OCI-LY1 (cell line): ENCODE data around the gene RIBC1.

ENCODE experiments used
- H2AFZ ChIP-seq: fragments of 200-600 bp; sonication (generic), shearing (Covaris generic); 2 replicates; pipeline ENCODE4 v1.6.0; 2014; ENCODE audit warnings: antibody characterized with exemption, mild to moderate bottlenecking, low read length
- H3F3A ChIP-seq: fragments of 200-600 bp; sonication (generic), shearing (Covaris generic); 2 replicates; pipeline ENCODE4 v1.6.0; 2014; ENCODE audit warnings: mild to moderate bottlenecking, antibody characterized with exemption, low read length, moderate library complexity; ENCODE audit not compliant: insufficient read depth
- H3K27ac ChIP-seq: fragments of 200-600 bp; sonication (generic); 2 replicates; pipeline ENCODE4 v1.5.1; 2014; ENCODE audit warnings: low read length, mixed run types, mild to moderate bottlenecking, low read depth; ENCODE audit not compliant: poor library complexity, severe bottlenecking
- H3K27me3 ChIP-seq: fragments of 200-600 bp; sonication (generic); 2 replicates; pipeline ENCODE4 v1.6.0; 2014; ENCODE audit warnings: antibody characterized with exemption, mild to moderate bottlenecking, low read length, moderate library complexity; ENCODE audit not compliant: insufficient read depth
- H3K36me3 ChIP-seq: fragments of 200-600 bp; sonication (generic); 2 replicates; pipeline ENCODE4 v1.6.1; 2014; ENCODE audit warnings: mild to moderate bottlenecking, antibody characterized with exemption, low read length, moderate library complexity, mixed read lengths; ENCODE audit not compliant: insufficient read depth
- H3K4me1 ChIP-seq: fragments of 200-600 bp; sonication (generic); 2 replicates; pipeline ENCODE4 v1.5.1; 2014; ENCODE audit warnings: mild to moderate bottlenecking, low read length, moderate library complexity; ENCODE audit not compliant: insufficient read depth, severe bottlenecking
- H3K4me2 ChIP-seq: fragments of 200-600 bp; sonication (generic), shearing (Covaris generic); 2 replicates; pipeline ENCODE4 v1.6.1; 2014; ENCODE audit warnings: low read length
- H3K4me3 ChIP-seq: fragments of 200-600 bp; sonication (generic); 2 replicates; pipeline ENCODE4 v1.5.1; 2014; ENCODE audit warnings: low read length, low read depth, mild to moderate bottlenecking, mixed read lengths; ENCODE audit not compliant: poor library complexity, severe bottlenecking
- H3K79me2 ChIP-seq: fragments of 200-600 bp; shearing (Covaris generic); 2 replicates; pipeline ENCODE4 v1.6.1; 2016; ENCODE audit warnings: mixed run types, low read length, mixed read lengths; ENCODE audit not compliant: insufficient read depth
- H3K9ac ChIP-seq: fragments of 200-600 bp; sonication (generic), shearing (Covaris generic); 2 replicates; pipeline ENCODE4 v1.6.1; 2014; ENCODE audit warnings: mild to moderate bottlenecking, low read length, mixed read lengths
- H3K9me2 ChIP-seq: fragments of 200-600 bp; sonication (generic), shearing (Covaris generic); 2 replicates; pipeline ENCODE4 v1.6.1; 2014; ENCODE audit warnings: low read depth, mild to moderate bottlenecking, low read length, mixed read lengths
- H3K9me3 ChIP-seq: fragments of 200-600 bp; shearing (Covaris generic); 2 replicates; pipeline ENCODE4 v1.6.1; 2014; ENCODE audit warnings: low read length, mixed read lengths
- H4K20me1 ChIP-seq: fragments of 200-600 bp; sonication (generic), shearing (Covaris generic); 2 replicates; pipeline ENCODE4 v1.6.0; 2016; ENCODE audit warnings: mild to moderate bottlenecking, low read length; ENCODE audit not compliant: insufficient read depth
- EZH2 ChIP-seq: fragments of 200-600 bp; sonication (generic), shearing (Covaris generic); IDR thresholded peaks from 2 replicates; pipeline ENCODE4 v1.8.0; 2017; ENCODE audit warnings: borderline replicate concordance, mixed run types, mild to moderate bottlenecking, antibody characterized with exemption, low read length, moderate library complexity, mixed read lengths
- TF ChIP-seq, protein P1 (sequence below): fragments of 200-600 bp; sonication (generic), shearing (Covaris generic); IDR thresholded peaks from 2 replicates; pipeline ENCODE4 v1.5.1; 2017; ENCODE audit warnings: mild to moderate bottlenecking, antibody characterized with exemption, low read length, moderate library complexity, mixed read lengths

Gene RIBC1

DNA sequence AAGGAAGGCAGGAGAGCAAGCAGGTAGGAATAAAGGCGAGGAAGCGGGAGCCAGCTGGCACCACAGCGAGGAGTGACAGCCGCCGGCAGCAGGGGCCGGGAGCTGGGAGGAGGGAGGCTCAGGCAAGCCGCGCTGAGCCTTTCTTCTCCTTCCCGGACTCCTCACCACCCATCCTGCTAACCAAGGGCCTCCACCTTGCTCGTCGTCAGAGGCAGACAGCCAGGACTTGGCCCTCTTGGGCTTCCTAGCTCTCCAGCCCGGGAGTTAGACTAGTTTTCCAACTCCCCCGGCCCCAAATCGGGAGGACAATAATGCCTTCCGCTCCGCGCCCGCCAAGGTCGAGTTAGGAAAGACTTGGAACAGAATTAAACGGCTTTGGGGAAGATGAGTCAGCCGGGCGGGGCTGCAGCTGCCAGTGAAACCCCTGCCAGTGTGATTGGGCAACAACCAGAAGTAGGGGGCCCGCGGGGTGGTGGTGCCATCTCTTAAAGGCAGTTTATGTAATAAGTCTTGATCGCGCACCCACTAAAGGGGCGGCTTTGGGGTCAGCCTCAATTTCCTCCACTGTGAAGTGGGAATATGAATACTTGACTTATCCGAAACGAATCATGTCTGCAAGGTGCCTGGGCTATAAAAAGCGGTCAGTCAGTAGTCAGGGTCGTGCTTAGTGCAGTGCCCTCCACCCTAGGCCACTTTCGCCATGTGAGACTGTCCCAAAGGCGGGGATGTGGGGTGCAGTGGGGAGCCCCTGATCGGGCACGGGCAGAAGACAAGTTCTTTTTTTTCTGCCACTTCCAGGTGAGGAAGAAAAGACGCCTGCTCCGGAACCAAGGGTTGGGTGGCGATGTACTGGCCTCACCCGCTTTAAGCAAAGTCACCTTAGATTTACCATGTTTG, 18.2 kb downstream of the RIBC1 start:
- H3K9me2 ChIP-seq, result no peaks in the 10 kb centered on the region
- TF ChIP-seq, protein P1, sequence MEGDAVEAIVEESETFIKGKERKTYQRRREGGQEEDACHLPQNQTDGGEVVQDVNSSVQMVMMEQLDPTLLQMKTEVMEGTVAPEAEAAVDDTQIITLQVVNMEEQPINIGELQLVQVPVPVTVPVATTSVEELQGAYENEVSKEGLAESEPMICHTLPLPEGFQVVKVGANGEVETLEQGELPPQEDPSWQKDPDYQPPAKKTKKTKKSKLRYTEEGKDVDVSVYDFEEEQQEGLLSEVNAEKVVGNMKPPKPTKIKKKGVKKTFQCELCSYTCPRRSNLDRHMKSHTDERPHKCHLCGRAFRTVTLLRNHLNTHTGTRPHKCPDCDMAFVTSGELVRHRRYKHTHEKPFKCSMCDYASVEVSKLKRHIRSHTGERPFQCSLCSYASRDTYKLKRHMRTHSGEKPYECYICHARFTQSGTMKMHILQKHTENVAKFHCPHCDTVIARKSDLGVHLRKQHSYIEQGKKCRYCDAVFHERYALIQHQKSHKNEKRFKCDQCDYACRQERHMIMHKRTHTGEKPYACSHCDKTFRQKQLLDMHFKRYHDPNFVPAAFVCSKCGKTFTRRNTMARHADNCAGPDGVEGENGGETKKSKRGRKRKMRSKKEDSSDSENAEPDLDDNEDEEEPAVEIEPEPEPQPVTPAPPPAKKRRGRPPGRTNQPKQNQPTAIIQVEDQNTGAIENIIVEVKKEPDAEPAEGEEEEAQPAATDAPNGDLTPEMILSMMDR, result no peak
- no peak for TF ChIP-seq EZH2
- peak overlapping the region; percentile 67 for H3K4me3 ChIP-seq
- no peaks in the 10 kb centered on the region for H3F3A ChIP-seq
- H3K9me3 ChIP-seq, result no peaks in the 10 kb centered on the region
- H3K27ac ChIP-seq, result no peak overlapping the region
- no peaks in the 10 kb centered on the region for H3K27me3 ChIP-seq
- H4K20me1 ChIP-seq, result no peaks in the 10 kb centered on the region
- peak overlapping the region; percentile 68; the same call in 1 of the 2 replicates for H3K9ac ChIP-seq
- peak overlapping the region; percentile 85 for H3K4me2 ChIP-seq
- peaks cover 13% of the 10 kb centered on the region for H3K4me1 ChIP-seq
- H3K36me3 ChIP-seq, result no peaks in the 10 kb centered on the region
- H3K79me2 ChIP-seq, result no peaks in the 10 kb centered on the region
- H2AFZ ChIP-seq, result no peak overlapping the region

DNA sequence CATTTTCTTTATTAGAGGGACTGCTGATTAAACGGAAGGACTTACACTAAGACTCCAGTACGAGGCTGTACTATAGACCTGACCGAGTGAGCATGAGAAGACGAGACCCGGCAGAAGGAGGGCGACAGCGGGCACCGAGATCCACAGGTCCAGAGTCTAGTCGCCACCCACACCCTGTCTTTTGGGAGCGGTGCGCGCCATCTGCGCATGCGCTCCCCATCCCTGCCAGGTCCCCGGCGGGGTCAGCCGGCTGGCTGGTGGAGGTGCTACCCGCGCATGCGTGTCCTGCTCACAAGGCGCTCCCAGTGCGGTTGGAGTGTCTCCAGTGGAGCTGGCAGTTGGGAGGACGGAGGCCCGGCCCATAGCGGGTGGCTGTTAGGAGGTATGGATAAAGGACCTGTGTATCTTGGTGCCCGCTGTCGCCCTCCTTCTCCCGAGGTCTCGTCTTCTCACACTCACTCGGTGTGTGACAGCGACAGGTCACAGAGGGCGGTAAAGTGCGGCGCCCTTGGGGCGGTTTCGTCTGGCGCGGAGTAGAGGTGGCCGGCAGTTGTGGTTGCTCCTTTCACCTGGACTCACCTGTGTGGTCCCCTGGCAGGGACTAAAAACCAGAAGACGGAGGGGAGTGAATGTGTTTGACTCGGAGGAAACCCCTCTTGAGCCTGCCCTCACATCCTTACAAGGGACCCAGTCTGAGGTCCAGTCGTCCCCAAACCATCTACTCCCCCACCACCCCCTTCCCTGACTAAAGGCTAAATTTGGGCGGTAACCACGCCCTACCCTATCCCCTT, 19.1 kb downstream of the RIBC1 start:
- H4K20me1 ChIP-seq, result no peaks in the 10 kb centered on the region
- no peaks in the 10 kb centered on the region for H3K9me2 ChIP-seq
- TF ChIP-seq EZH2, result no peak
- TF ChIP-seq, protein P1, result no peak; the same call in 1 of the 2 replicates
- no peaks in the 10 kb centered on the region for H3K27me3 ChIP-seq
- H3K4me3 ChIP-seq, result peak overlapping the region; percentile 67
- peak overlapping the region; percentile 85 for H3K4me2 ChIP-seq
- H3K27ac ChIP-seq, result no peak overlapping the region
- no peak overlapping the region for H2AFZ ChIP-seq
- peak overlapping the region; percentile 68 for H3K9ac ChIP-seq
- peaks cover 13% of the 10 kb centered on the region for H3K4me1 ChIP-seq
- H3F3A ChIP-seq, result no peaks in the 10 kb centered on the region
- no peaks in the 10 kb centered on the region for H3K79me2 ChIP-seq
- no peaks in the 10 kb centered on the region for H3K9me3 ChIP-seq
- H3K36me3 ChIP-seq, result no peaks in the 10 kb centered on the region

DNA sequence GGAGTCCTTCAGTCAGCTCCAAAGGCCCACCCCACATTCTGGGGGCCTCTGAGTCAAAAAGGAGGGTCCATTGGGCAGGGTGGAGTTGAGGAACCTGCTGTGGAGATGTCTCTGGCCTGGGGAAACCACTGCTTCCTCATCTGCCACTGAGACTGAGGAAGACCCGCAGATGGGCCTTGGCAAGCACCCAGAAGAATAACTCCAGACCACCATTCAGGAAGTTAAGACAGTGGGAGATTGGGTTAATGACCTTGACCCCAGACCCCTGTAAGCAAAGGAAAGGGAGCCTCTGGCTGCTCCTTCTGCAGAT, 19.6 kb downstream of the RIBC1 start:
- H3K4me1 ChIP-seq, result peaks cover 13% of the 10 kb centered on the region
- H3K9me3 ChIP-seq, result no peaks in the 10 kb centered on the region
- no peak overlapping the region for H2AFZ ChIP-seq
- no peaks in the 10 kb centered on the region for H3K9me2 ChIP-seq
- no peaks in the 10 kb centered on the region for H3K36me3 ChIP-seq
- peak overlapping the region; percentile 68 for H3K9ac ChIP-seq
- no peaks in the 10 kb centered on the region for H4K20me1 ChIP-seq
- TF ChIP-seq, protein P1, result no peak
- TF ChIP-seq EZH2, result no peak
- no peaks in the 10 kb centered on the region for H3K79me2 ChIP-seq
- H3K4me2 ChIP-seq, result peak overlapping the region; percentile 85
- no peaks in the 10 kb centered on the region for H3F3A ChIP-seq
- peak overlapping the region; percentile 67 for H3K4me3 ChIP-seq
- no peak overlapping the region for H3K27ac ChIP-seq
- H3K27me3 ChIP-seq, result no peaks in the 10 kb centered on the region
